Stimulated activated CD4-positive, alpha-beta T cell treated with anti-CD3 and anti-CD28 coated beads, Interleukin-4, amount 100 ng/mL, for 24 hours (primary cell): ENCODE measurements around the gene GSTP1.
A peak's percentile ranks its signal among the peaks of the same experiment; 100 is the strongest.
"Not testable (repeated sequence)": the region's sequence is repeated elsewhere in the genome, so short reads cannot be mapped to it uniquely, and the experiment has no call there.

Experiments used
- DNase-seq: peaks from one replicate; pipeline ENCODE4 v3.0.0-alpha.2; 2020

The GSTP1 gene

DNA sequence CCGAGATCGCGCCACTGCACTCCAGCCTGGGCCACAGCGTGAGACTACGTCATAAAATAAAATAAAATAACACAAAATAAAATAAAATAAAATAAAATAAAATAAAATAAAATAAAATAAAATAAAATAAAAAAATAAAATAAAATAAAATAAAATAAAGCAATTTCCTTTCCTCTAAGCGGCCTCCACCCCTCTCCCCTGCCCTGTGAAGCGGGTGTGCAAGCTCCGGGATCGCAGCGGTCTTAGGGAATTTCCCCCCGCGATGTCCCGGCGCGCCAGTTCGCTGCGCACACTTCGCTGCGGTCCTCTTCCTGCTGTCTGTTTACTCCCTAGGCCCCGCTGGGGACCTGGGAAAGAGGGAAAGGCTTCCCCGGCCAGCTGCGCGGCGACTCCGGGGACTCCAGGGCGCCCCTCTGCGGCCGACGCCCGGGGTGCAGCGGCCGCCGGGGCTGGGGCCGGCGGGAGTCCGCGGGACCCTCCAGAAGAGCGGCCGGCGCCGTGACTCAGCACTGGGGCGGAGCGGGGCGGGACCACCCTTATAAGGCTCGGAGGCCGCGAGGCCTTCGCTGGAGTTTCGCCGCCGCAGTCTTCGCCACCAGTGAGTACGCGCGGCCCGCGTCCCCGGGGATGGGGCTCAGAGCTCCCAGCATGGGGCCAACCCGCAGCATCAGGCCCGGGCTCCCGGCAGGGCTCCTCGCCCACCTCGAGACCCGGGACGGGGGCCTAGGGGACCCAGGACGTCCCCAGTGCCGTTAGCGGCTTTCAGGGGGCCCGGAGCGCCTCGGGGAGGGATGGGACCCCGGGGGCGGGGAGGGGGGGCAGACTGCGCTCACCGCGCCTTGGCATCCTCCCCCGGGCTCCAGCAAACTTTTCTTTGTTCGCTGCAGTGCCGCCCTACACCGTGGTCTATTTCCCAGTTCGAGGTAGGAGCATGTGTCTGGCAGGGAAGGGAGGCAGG lies at the start of gene GSTP1:
Gene GSTP1 (plus strand): TSS at position 566 of the 958 bp plus-strand sequence. CDS start 32 bp downstream, at position 598.
- DNase-seq = peak; percentile 83

GRCh38 chr11:67534070-67534679 lies 49.4 kb upstream of the GSTP1 start:
- DNase-seq = no peak

DNA sequence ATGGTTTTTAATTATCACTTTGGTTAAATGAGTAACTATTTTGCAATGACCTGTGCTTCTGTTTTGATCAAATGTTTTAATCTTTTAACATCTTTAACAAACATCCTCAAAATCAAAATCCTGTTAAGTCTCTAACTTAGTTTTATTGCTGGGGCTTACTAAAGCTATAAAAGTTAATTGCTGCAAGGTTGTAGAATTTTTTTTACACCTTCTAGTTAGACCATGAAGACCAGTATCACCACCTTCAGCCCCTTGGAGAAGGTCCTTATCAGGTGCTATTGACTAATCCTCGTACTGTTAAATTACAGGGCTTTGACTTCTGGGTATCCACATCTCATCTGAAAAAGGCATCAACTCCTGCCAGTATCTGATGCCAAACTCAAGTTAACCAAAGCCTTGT lies 48.1 kb upstream of the GSTP1 start:
- no peak for DNase-seq

- DNase-seq = no peak
These were observed 45.3 kb upstream of the GSTP1 start for GRCh38 chr11:67538306-67538705.

DNA sequence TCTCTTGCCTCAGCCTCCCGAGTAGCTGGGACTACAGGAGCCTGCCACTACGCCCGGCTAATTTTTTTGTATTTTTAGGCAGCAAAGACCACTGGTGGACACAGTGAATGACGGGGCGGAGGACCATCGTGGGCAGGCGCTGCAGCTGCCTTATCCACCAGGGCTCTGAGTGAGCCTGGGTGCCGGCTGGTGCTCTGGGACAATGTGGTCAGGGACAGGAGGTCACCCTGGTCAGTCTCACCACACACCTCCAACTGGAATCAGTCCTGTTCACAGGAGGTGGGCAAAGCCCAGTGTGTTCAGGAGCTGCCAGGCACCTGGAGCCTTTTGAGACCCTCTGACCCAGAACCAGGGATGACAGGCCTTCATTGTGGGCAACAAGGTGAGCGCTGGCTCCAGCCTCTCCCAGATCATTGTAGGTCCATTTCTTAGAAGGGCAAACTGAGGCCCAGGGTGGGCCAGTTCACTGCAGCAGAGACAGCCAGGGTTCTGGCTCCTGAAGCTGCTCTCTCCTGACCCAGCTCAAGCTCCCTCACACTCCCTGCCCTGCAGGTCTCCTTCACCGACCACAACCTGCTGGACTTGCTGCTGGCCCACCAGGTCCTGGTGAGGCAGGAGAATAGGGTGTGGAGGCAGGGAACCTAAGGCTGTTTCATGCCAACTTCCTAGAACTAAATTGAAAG lies 44.6 kb upstream of the GSTP1 start:
- no peak for DNase-seq

DNA sequence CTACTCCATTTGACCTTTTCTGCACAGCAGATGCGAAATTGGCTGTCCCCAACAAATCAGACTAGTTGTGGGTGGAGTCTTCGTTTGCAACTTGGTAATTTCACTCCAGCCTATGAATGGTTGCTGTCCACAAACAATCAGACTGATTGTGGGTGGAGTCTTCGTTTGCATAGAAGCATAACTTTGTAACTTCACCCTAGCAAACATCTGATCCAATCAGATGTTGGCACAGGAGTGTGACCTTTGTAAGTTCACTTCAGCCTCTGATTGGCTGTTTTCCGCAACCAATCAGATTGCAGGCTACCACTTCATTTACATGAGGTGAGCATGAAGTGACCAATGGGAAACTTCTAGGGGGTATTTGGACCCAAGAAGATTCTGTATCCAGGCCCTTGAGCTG lies 44.1 kb upstream of the GSTP1 start:
- no peak for DNase-seq

DNA sequence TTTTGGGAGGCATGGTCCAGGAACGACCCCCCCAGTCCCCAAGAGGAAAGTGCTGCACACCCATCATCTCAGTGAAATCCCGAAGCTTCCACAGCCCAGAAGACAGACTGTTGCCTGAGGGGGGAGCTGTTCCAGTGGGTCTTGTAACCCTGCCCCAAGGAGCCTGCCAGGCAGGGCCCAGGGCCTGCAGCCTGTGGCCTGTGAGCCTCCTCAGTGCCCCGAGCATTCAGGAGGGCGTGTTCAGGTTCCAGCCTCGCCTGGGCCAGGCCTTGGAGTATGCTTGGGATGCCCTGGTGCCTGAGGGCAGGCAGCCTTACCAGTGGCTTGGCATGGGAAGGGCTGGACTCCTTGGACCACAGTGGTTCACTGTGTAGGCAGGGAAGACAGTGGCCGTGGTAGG lies 42.4 kb upstream of the GSTP1 start:
- no peak for DNase-seq

DNA sequence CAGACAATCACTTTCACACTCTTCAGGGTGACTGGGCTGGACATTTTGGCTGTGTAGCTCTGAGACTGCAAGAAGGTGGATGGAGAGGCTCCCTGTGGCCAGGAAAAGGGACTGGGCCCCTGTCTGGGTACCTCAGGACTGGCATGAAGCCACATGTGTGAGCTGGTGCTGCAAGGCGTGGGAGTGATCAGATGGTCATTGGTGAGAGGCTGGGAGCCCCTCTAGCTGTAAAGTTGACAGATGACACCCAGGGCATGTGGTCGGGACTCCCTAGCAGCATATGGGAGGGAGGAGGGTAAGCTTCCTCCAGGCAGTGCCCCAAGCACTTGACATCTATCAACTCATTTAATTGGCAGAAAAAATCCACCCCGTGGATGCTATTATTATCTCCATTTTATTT lies 41.4 kb upstream of the GSTP1 start:
- no peak for DNase-seq

DNA sequence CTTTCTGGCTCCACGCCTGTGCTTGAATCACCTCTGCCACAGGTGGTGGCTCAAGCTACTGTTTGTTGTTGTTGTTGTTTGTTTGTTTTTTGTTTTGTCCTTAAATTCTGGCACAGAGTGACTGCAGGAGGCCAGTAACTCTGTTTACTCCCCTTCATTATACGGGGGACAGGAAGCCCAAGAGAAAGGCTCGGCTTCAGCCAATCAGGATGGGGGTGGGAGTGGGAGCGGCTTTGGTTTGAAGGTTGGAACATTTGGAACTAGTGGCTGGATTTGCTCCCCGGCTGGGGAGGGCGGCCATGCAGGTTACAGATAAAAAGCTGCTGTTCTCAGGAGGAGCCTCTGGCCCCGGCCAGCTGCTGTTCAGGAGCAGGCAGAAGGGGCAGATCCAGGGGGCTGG lies 40.6 kb upstream of the GSTP1 start:
- no peak for DNase-seq

DNA sequence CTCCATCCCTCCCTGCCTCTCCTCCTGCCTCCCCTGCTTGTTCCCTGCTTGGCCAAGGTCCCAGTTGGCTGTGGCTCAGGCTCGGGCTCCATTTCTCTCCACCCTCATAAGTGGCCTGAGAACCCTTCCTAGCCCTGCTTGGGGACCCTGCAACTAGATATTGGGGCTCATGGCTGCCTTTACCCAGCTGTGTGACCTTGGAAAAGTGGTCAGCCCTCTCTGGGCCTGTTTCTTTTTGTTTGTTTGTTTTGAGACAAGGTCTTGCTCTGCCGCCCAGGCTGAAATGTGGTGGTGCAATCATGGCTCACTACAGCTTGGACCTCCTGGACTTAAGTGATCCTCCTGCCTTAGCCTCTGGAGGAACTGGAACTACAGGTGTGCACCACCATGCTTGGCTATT lies 40.0 kb upstream of the GSTP1 start:
- no peak for DNase-seq

DNA sequence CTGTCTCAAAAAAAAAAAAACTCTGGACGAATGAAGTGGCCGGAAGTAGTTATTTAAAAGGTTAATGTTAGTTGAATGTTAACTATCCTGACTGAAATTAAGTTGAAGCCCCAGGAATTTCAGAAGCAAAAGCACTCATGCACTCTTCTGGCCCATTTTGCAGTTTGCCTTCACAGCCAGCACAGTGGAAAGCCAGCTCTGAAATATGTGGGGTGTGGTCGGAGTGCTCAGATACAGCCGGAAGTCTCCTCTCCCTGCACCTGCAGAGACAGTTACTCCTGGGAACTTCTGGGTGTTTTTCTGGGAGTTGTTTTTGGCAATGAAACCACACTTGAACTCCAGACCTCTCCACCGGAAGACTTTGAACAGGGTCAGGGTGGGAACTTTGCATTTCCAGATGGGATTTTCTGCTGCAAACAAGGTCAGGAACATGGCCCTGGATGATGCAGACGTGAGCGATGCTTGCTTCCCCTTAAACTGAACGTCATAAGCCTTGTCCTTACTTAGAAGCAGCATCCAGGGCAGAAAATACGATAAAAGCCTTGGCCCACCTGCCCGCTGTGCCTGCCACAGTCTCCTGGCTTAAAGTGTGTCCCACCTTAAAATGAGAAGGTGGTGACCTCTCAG lies 38.9 kb upstream of the GSTP1 start:
- no peak for DNase-seq

DNA sequence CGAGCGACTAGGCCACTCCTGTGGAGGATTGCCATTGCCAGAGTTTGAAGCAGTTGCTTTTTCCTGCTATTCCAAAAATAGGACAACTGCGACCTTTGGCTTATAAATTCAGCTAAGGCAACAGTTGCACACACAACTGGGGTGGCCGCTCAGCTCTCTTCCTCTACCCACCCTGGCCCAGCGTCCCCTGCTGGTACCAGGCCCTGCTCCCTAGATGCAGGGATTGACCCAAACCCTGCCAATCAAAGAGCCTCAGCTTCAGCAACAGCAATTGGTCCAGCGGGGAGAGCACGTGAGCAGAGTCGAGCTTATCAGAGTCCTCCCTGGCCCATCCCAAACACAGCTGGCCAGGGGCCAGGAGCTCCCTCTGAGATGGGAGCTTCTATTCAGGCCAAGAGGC lies 38.3 kb upstream of the GSTP1 start:
- DNase-seq = no peak

DNA sequence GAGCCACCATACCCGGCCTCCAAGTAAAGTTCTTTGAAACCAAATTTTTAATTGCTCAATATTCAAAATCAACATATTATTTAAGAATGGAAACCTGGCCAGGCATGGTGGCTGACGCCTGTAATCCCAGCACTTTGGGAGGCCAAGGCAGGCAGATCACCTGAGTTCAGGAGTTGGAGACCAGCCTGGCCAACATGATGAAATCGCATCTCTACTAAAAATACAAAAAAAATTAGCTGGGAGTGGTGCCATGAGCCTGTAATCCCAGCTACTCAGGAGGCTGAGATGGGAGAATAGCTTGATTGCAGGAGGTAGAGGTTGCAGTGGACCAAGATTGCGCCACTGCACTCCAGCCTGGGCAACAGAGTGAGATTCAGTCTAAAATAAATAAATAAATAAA lies 35.5 kb upstream of the GSTP1 start:
- DNase-seq = not testable (repeated sequence)

DNA sequence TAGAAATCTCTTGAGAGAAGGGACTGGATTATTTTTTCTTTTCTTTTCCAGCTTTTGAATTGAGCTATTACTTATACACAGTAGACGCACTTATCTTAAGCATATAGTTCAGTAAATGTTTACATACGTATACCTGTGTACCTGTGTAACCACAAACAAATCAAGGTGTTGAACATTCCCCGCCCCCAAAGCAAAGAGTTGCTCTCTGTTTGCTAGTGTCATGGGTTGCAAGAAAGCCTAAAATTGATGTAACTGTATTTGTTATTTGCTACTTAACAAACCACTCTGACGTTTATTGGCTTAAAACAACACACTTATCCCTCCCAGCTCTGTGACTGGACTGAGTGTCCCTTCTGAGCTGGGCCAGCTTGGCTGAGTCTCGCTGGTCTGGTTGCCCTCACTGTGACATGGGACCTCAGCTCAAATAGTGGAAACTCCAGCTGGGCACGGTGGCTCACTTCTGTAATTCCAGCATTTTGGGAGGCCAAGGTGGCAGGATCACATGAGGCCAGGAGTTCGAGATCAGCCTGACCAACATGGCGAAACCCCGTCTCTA lies 35.0 kb upstream of the GSTP1 start:
- no peak for DNase-seq

GRCh38 chr11:67551127-67551526 lies 32.5 kb upstream of the GSTP1 start:
- DNase-seq = no peak

DNA sequence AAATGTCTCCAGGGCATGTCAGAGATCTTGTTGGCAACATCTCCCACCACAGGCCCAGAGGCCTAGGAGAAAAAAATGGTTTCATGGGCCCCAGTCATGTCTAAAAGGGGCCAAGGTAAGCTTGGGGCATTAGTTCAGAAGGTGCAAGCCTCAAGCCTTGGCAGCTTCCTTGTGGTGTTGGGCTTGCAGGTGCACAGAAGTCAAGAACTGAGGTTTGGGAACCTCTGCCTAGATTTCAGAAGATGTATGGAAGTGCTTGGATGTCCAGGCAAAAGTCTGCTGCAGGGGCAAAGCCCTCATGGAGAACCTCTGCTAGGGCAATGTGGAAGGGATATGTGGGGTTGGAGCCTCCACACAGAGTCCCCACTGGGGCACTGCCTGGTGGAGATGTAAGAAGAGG lies 31.9 kb upstream of the GSTP1 start:
- DNase-seq = not testable (repeated sequence)

DNA sequence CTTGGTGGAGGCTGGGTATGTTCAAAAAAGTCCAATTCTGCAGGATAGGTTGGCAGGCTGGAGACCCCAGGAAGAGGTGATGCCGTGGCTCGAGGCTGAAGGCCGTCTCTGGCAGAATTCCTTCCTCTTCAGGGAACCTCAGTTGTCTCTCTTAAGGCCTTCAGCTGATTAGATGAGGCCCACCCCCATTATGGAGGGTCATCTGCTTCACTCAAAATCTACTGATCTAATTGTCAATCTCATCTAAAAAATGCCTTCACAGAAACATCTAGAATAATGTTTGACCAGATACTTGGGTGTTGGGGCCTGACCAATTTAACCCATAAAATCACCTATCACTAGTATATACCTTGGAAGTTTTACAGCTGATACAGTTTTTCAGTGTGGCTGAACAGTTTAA lies 27.4 kb upstream of the GSTP1 start:
- no peak for DNase-seq

- no peak for DNase-seq
These were observed 25.4 kb upstream of the GSTP1 start for GRCh38 chr11:67558084-67558772.

DNA sequence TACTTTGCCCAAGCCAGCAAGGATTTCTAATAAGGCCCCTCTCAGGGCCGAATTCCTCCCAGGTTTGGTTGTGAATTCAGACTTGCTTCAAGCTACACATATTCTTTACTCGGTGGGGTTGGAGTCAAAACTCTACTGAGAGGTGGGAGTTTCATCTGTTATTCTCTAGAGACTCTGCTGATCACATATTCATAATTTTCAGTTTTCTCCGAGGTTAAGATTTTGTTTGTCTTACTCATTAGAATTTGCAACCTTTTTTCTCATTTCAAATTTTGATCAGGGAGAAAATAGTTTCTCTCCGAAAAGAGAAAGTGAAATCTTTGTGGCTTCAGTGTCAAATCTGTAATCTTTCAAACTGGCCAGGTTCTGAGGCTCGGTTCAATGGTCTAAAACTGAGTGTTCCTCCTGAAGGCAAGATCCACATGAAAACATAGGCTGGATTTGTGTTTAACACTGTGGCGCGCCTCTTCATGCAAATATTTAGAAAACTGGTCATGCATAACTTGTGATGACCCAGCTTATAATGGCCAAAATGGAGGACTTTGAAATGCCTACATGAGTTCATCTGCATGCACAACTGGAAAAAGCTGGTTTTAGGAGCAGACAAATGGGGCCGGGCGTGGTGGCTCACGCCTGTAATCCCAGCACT lies 21.5 kb upstream of the GSTP1 start:
- DNase-seq = no peak

GRCh38 chr11:67562963-67563704 lies 20.5 kb upstream of the GSTP1 start:
- DNase-seq = no peak

DNA sequence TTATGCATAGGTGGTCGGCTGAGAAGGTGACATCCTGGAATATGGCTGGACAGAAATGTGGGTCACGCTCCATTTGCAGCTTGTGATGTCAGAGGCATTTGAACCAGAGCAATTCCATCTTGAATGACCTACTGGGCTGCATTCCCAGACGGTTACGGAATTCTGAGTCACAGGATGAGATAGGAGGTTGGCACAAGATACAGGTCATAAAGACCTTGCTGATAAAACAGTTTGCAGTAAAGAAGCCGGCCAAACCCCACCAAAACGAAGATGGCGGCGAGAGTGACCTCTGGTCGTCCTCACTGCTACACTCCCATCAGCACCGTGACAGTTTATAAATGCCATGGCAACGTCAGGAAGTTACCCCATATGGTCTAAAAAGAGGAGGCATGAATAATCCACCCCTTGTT lies 19.9 kb upstream of the GSTP1 start:
- DNase-seq = not testable (repeated sequence)
